IMR-90 (cell line): ENCODE results near the gene PPP1R9A. TPM values are rescaled to one million over a fixed set of nuclear protein-coding genes. Genes with fewer than 3 reads are reported as not detected.

Source experiments
- ATAC-seq: fragments of 200-7000 bp; cut with Tn5 transposase; 2 replicates; pipeline ENCODE4 v1.9.1; 2020; ENCODE audit warnings: low read depth, mild to moderate bottlenecking, moderate library complexity
- BruUV-seq: library from RNA; stranded (reverse); fragments of 400-500 nt; replicated peaks from 2 replicates; lab custom pipeline; 2021; lab: Mats Ljungman, UMichigan
- CTCF ChIA-PET: fragments of 300-600 bp; formaldehyde crosslinking; extraction: SDS; loops from one replicate; lab custom pipeline; 2021; ENCODE audit warnings: antibody characterized with exemption; lab: Yijun Ruan, JAX
- POLR2A ChIA-PET: fragments of 300-600 bp; sonication (Branson Sonifier 250); formaldehyde crosslinking; loops from one replicate; lab custom pipeline; 2022; ENCODE audit warnings: antibody characterized with exemption; ENCODE audit not compliant: unreplicated experiment; lab: Charles Lee
- DNase-seq: peaks from one replicate; pipeline ENCODE4 v3.0.0; 2013
- H2AFZ ChIP-seq: replicated peaks from 2 replicates; pipeline ENCODE3; 2013; ENCODE audit warnings: low read length, mild to moderate bottlenecking; ENCODE audit not compliant: poor library complexity
- H2AK5ac ChIP-seq: 2 replicates; pipeline ENCODE4 v1.6.1; 2013; ENCODE audit warnings: low read depth, low read length, inconsistent platforms
- H2AK9ac ChIP-seq: replicated peaks from 2 replicates; pipeline ENCODE3; 2013; ENCODE audit warnings: mild to moderate bottlenecking, low read depth, low read length, moderate library complexity; ENCODE audit not compliant: poor library complexity
- H2BK120ac ChIP-seq: 2 replicates; pipeline ENCODE4 v1.6.1; 2013; ENCODE audit warnings: low read depth, low read length, inconsistent platforms
- H2BK15ac ChIP-seq: 3 replicates; pipeline ENCODE4 v1.6.1; 2013; ENCODE audit warnings: low read depth, low read length, inconsistent platforms
- H2BK20ac ChIP-seq: 2 replicates; pipeline ENCODE4 v1.6.1; 2013; ENCODE audit warnings: low read depth, mild to moderate bottlenecking, inconsistent platforms, low read length, moderate library complexity
- H2BK5ac ChIP-seq: 2 replicates; pipeline ENCODE4 v1.6.1; 2013; ENCODE audit warnings: mild to moderate bottlenecking, low read depth, low read length, inconsistent platforms; ENCODE audit not compliant: poor library complexity, severe bottlenecking
- H3K14ac ChIP-seq: replicated peaks from 2 replicates; pipeline ENCODE4 v1.6.1; 2013; ENCODE audit warnings: low read depth, low read length, inconsistent platforms
- H3K18ac ChIP-seq: 2 replicates; pipeline ENCODE4 v1.6.1; 2013; ENCODE audit warnings: low read depth, low read length, control low read depth
- H3K23ac ChIP-seq: 2 replicates; pipeline ENCODE4 v1.6.1; 2013; ENCODE audit warnings: low read depth, low read length, inconsistent platforms
- H3K27ac ChIP-seq: 2 replicates; pipeline ENCODE4 v1.5.1; 2013; ENCODE audit warnings: mild to moderate bottlenecking, control low read depth, low read length; ENCODE audit not compliant: insufficient read depth
- H3K27me3 ChIP-seq: 2 replicates; pipeline ENCODE4 v1.6.1; 2013; ENCODE audit warnings: low read length; ENCODE audit not compliant: control insufficient read depth, insufficient read depth
- H3K36me3 ChIP-seq: 2 replicates; pipeline ENCODE4 v1.6.1; 2013; ENCODE audit warnings: low read length, mixed read lengths; ENCODE audit not compliant: control insufficient read depth, insufficient read depth
- H3K4ac ChIP-seq: 2 replicates; pipeline ENCODE4 v1.6.1; 2013; ENCODE audit warnings: low read depth, low read length, inconsistent platforms
- H3K4me1 ChIP-seq: 2 replicates; pipeline ENCODE4 v1.6.1; 2013; ENCODE audit warnings: low read length, mixed read lengths; ENCODE audit not compliant: control insufficient read depth, insufficient read depth
- H3K4me2 ChIP-seq: 2 replicates; pipeline ENCODE4 v1.6.1; 2013; ENCODE audit warnings: low read depth, mild to moderate bottlenecking, control low read depth, low read length, moderate library complexity
- H3K4me3 ChIP-seq: 2 replicates; pipeline ENCODE4 v1.5.1; 2013; ENCODE audit warnings: low read depth, mild to moderate bottlenecking, control low read depth, low read length, moderate library complexity; ENCODE audit not compliant: insufficient read depth
- H3K56ac ChIP-seq: 2 replicates; pipeline ENCODE4 v1.6.1; 2013; ENCODE audit warnings: low read length, inconsistent platforms; ENCODE audit not compliant: insufficient read depth; ENCODE audit errors: extremely low read depth
- H3K79me1 ChIP-seq, 2 experiments: 2 replicates each; pipeline ENCODE4 v1.6.1; 2013; ENCODE audit warnings: low read length in 2 of 2, inconsistent platforms in 1 of 2, low read depth in 1 of 2
- H3K9ac ChIP-seq: 2 replicates; pipeline ENCODE4 v1.6.1; 2013; ENCODE audit warnings: low read depth, low read length, control low read depth
- H3K9me1 ChIP-seq: 2 replicates; pipeline ENCODE4 v1.6.1; 2013; ENCODE audit warnings: low read length, inconsistent platforms; ENCODE audit not compliant: insufficient read depth
- H3K9me3 ChIP-seq: 2 replicates; pipeline ENCODE4 v1.6.1; 2013; ENCODE audit warnings: low read length; ENCODE audit not compliant: control insufficient read depth, insufficient read depth
- H4K20me1 ChIP-seq: 2 replicates; pipeline ENCODE4 v1.6.1; 2013; ENCODE audit warnings: low read length, inconsistent platforms; ENCODE audit not compliant: insufficient read depth
- H4K5ac ChIP-seq: 2 replicates; pipeline ENCODE4 v1.6.1; 2013; ENCODE audit warnings: mild to moderate bottlenecking, low read depth, low read length, control low read depth
- H4K8ac ChIP-seq, 2 experiments: 2 replicates each; pipeline ENCODE4 v1.6.1; 2013; ENCODE audit warnings: low read depth in 2 of 2, low read length in 2 of 2, control low read depth in 1 of 2, inconsistent platforms in 1 of 2
- H4K91ac ChIP-seq: 2 replicates; pipeline ENCODE4 v1.6.1; 2013; ENCODE audit warnings: low read depth, low read length, inconsistent platforms; ENCODE audit not compliant: insufficient read depth
- BHLHE40 ChIP-seq: fragments of 150-350 bp; IDR thresholded peaks from 2 replicates; pipeline ENCODE4 v1.6.1; 2016; ENCODE audit warnings: mild to moderate bottlenecking, low read depth, low read length
- CEBPB ChIP-seq: IDR thresholded peaks from 2 replicates; pipeline ENCODE4 v1.6.1; 2012; ENCODE audit warnings: low read depth, low read length, improper control_type of control experiment
- CHD1 ChIP-seq: IDR thresholded peaks from 2 replicates; pipeline ENCODE4 v1.6.1; 2012; ENCODE audit warnings: low read depth, low read length, improper control_type of control experiment
- FOS ChIP-seq: fragments of 150-350 bp; IDR thresholded peaks from 2 replicates; pipeline ENCODE4 v1.6.1; 2016; ENCODE audit warnings: low read depth, low read length
- MAFK ChIP-seq: IDR thresholded peaks from 2 replicates; pipeline ENCODE4 v1.6.1; 2012; ENCODE audit warnings: low read depth, low read length, improper control_type of control experiment
- MXI1 ChIP-seq: IDR thresholded peaks from 2 replicates; pipeline ENCODE4 v1.6.1; 2012; ENCODE audit warnings: low read depth, mild to moderate bottlenecking, low read length, moderate library complexity, borderline replicate concordance
- NFE2L2 ChIP-seq: fragments of 150-350 bp; IDR thresholded peaks from 2 replicates; pipeline ENCODE4 v1.6.1; 2016; ENCODE audit warnings: low read depth, mild to moderate bottlenecking, low read length
- RAD21 ChIP-seq: IDR thresholded peaks from 2 replicates; pipeline ENCODE4 v1.6.1; 2012; ENCODE audit warnings: low read length, improper control_type of control experiment
- RCOR1 ChIP-seq: IDR thresholded peaks from 2 replicates; pipeline ENCODE4 v1.6.1; 2012; ENCODE audit warnings: mild to moderate bottlenecking, low read length, improper control_type of control experiment; ENCODE audit not compliant: insufficient replicate concordance
- RFX5 ChIP-seq: IDR thresholded peaks from 2 replicates; pipeline ENCODE4 v1.8.0; 2012; ENCODE audit warnings: low read depth, mild to moderate bottlenecking, low read length, moderate library complexity
- SMC3 ChIP-seq: fragments of 150-350 bp; IDR thresholded peaks from 2 replicates; pipeline ENCODE4 v1.6.1; 2016; ENCODE audit warnings: low read depth, mild to moderate bottlenecking, antibody characterized with exemption, low read length, moderate library complexity
- USF2 ChIP-seq: fragments of 150-350 bp; IDR thresholded peaks from 2 replicates; pipeline ENCODE4 v1.6.1; 2017; ENCODE audit warnings: mild to moderate bottlenecking, antibody characterized with exemption, low read length, low read depth
- WGBS, 2 experiments: methylation state at CpG; one replicate each; pipeline versions ENCODE4 v1.1.5 to v1.1.7; 2013; ENCODE audit warnings: missing lambda C conversion rate in 2 of 2; ENCODE audit not compliant: insufficient read length in 1 of 2; ENCODE audit errors: extremely low coverage in 2 of 2; 5-methylcytosine and 5-hydroxymethylcytosine counted together
- dilution Hi-C: fragments of 300-500 bp; cut with HindIII; formaldehyde crosslinking; loops from one replicate; pipeline ENCODE4 v1.14.3; 2018; ENCODE audit warnings: low sequenced_read_pairs; ENCODE audit not compliant: unreplicated experiment
- in situ Hi-C: fragments of 300-500 bp; cut with MboI; formaldehyde crosslinking; loops from 3 replicates; pipeline ENCODE4 v1.14.3; 2019; ENCODE audit warnings: low sequenced_read_pairs, inconsistent platforms, mixed read lengths
- intact Hi-C: fragments of 100-400 bp; cut with micrococcal nuclease; formaldehyde crosslinking; loops from 2 replicates; pipeline ENCODE4 v1.10.0; 2022
- polyA plus RNA-seq, 3 experiments: library from polyadenylated mRNA; depleted of rRNA; stranded (reverse); fragments of >200 nt; gene quantifications; 2 replicates each; pipeline ENCODE4 v1.2.3, GENCODE V29; 2012; ENCODE audit warnings: low replicate concordance in 1 of 3
- total RNA-seq: library from RNA; depleted of rRNA; stranded (reverse); fragments of >200 nt; gene quantifications from 2 replicates; pipeline ENCODE4 v1.2.3, GENCODE V29; 2012
- TF ChIP-seq, protein P1 (sequence below): conservative IDR thresholded peaks from 2 replicates; pipeline ENCODE4 v1.5.1; 2012; ENCODE audit warnings: mild to moderate bottlenecking, low read depth, low read length, improper control_type of control experiment

The PPP1R9A gene
- total and polyA plus RNA-seq, 2 of the 4 experiments (the other 2 are of a cell fraction) = not detected

DNA sequence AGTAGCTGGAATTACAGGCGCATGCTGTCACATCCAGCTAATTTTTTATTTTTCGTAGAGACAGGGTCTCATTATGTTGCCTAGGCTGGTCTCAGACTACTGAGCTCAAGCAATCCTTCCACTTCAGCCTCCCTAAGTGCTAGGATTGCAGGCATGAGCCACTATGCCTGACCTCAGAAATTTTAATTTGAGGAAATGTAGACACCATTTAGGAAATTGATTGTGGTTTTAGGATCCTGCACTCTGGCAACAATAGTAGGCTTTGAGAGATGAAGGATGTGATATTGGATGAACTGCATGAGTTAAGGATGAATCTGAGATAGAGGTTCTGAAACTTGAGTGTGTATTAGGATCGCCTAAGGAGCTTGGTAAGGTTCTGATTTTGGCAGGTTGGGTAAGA lies 66.5 kb downstream of the PPP1R9A start:
- H3K4ac ChIP-seq = no peak overlapping the region
- H3K79me1 ChIP-seq = no peaks in the 10 kb centered on the region
- H2AK9ac ChIP-seq = no peak overlapping the region
- no peak overlapping the region for H3K18ac ChIP-seq
- H3K27ac ChIP-seq = no peak overlapping the region
- no peak overlapping the region for H2AFZ ChIP-seq
- DNase-seq = no peak
- no peaks in the 10 kb centered on the region for H3K9me3 ChIP-seq
- no peak overlapping the region for H3K4me2 ChIP-seq
- no peak overlapping the region for H4K91ac ChIP-seq
- H3K14ac ChIP-seq = no peak overlapping the region
- H3K23ac ChIP-seq = no peak overlapping the region
- no peak overlapping the region for H2BK5ac ChIP-seq
- H3K36me3 ChIP-seq = no peaks in the 10 kb centered on the region
- no peaks in the 10 kb centered on the region for H3K9me1 ChIP-seq
- H4K20me1 ChIP-seq = no peaks in the 10 kb centered on the region
- H4K8ac ChIP-seq = no peak overlapping the region
- no peaks in the 10 kb centered on the region for H3K4me1 ChIP-seq
- H3K4me3 ChIP-seq = no peak overlapping the region
- no peak overlapping the region for H2AK5ac ChIP-seq
- H3K9ac ChIP-seq = no peak overlapping the region
- H2BK120ac ChIP-seq = no peak overlapping the region
- dilution Hi-C loops = no loop called here
- no peak overlapping the region for H2BK20ac ChIP-seq
- ChIA-PET POLR2A (no interaction called here), CTCF (no interaction called here)
- H4K5ac ChIP-seq = no peak overlapping the region
- no peak overlapping the region for H3K56ac ChIP-seq
- no TSS peak for BruUV-seq
- H2BK15ac ChIP-seq = no peak overlapping the region
- no peaks in the 10 kb centered on the region for H3K27me3 ChIP-seq
- no peak for ATAC-seq
- in situ Hi-C loops = no loop called here
- TF ChIP-seq USF2 (no peak), CHD1 (no peak), RCOR1 (no peak), BHLHE40 (no peak), SMC3 (no peak), NFE2L2 (no peak), MXI1 (no peak), CEBPB (no peak), RFX5 (no peak), FOS (no peak), MAFK (no peak), RAD21 (no peak)
- TF ChIP-seq, protein P1, sequence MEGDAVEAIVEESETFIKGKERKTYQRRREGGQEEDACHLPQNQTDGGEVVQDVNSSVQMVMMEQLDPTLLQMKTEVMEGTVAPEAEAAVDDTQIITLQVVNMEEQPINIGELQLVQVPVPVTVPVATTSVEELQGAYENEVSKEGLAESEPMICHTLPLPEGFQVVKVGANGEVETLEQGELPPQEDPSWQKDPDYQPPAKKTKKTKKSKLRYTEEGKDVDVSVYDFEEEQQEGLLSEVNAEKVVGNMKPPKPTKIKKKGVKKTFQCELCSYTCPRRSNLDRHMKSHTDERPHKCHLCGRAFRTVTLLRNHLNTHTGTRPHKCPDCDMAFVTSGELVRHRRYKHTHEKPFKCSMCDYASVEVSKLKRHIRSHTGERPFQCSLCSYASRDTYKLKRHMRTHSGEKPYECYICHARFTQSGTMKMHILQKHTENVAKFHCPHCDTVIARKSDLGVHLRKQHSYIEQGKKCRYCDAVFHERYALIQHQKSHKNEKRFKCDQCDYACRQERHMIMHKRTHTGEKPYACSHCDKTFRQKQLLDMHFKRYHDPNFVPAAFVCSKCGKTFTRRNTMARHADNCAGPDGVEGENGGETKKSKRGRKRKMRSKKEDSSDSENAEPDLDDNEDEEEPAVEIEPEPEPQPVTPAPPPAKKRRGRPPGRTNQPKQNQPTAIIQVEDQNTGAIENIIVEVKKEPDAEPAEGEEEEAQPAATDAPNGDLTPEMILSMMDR = no peak
- 88% methylated on average over 1 of the region's 3 CpGs; no CpG with 5 or more reads in 1 of the 2 experiments for WGBS, 2 experiments
- intact Hi-C loops = no loop called here
